GM18498 (cell line): ENCODE results near the gene SSTR4.
"Not testable (repeated sequence)": the region's sequence is repeated elsewhere in the genome, so short reads cannot be mapped to it uniquely, and the experiment has no call there.

Source experiments
- ATAC-seq: cut with Tn5 transposase; IDR thresholded peaks from one replicate; pipeline ENCODE4 v1.9.1; 2021; ENCODE audit warnings: mild to moderate bottlenecking, moderate library complexity; ENCODE audit not compliant: unreplicated experiment

SSTR4 gene

GRCh38 chr20:23018432-23018831 lies 16.7 kb upstream of the SSTR4 start:
- ATAC-seq: no peak

GRCh38 chr20:23018941-23019340 lies 16.2 kb upstream of the SSTR4 start:
- no peak for ATAC-seq

GRCh38 chr20:23019403-23019802 lies 15.7 kb upstream of the SSTR4 start:
- ATAC-seq: no peak

GRCh38 chr20:23020230-23021018 lies 14.7 kb upstream of the SSTR4 start:
- no peak for ATAC-seq

GRCh38 chr20:23021541-23021940 lies 13.6 kb upstream of the SSTR4 start:
- no peak for ATAC-seq

GRCh38 chr20:23021951-23022350 lies 13.2 kb upstream of the SSTR4 start:
- ATAC-seq: no peak

GRCh38 chr20:23022849-23023248 lies 12.3 kb upstream of the SSTR4 start:
- ATAC-seq: no peak

GRCh38 chr20:23023621-23024177 lies 11.4 kb upstream of the SSTR4 start:
- no peak for ATAC-seq

GRCh38 chr20:23024701-23025100 lies 10.4 kb upstream of the SSTR4 start:
- no peak for ATAC-seq

- ATAC-seq: not testable (repeated sequence)
Observed at GRCh38 chr20:23025503-23025902, 9.6 kb upstream of the SSTR4 start.

- no peak for ATAC-seq
Observed at GRCh38 chr20:23027721-23028120, 7.4 kb upstream of the SSTR4 start.

- ATAC-seq: no peak
Observed at GRCh38 chr20:23028392-23028791, 6.7 kb upstream of the SSTR4 start.

- ATAC-seq: no peak
Observed at GRCh38 chr20:23029324-23029723, 5.8 kb upstream of the SSTR4 start.

- no peak for ATAC-seq
Observed at GRCh38 chr20:23031346-23031745, 3.8 kb upstream of the SSTR4 start.

GRCh38 chr20:23032056-23032749 lies 2.9 kb upstream of the SSTR4 start:
- no peak for ATAC-seq

- no peak for ATAC-seq
Observed at GRCh38 chr20:23032750-23033078, 2.4 kb upstream of the SSTR4 start.

GRCh38 chr20:23033918-23034317 lies 1.2 kb upstream of the SSTR4 start:
- ATAC-seq: no peak

- ATAC-seq: no peak
Observed at GRCh38 chr20:23035731-23036130, 619 bp downstream of the SSTR4 start.

- no peak for ATAC-seq
Observed at GRCh38 chr20:23036371-23036770, 1.3 kb downstream of the SSTR4 start.

- no peak for ATAC-seq
Observed at GRCh38 chr20:23037017-23037481, 1.9 kb downstream of the SSTR4 start.

GRCh38 chr20:23039136-23039875 lies 4.2 kb downstream of the SSTR4 start:
- ATAC-seq: no peak
